HEK293T (cell line): Measurements from ENCODE around the gene FLT3.

ENCODE experiments used
- BHLHE40 ChIP-seq: fragments of 450-650 bp; IDR thresholded peaks from 2 replicates; pipeline ENCODE4 v1.6.1; 2016; ENCODE audit warnings: mild to moderate bottlenecking, moderate library complexity, borderline replicate concordance
- CTBP1 ChIP-seq: fragments of 450-650 bp; IDR thresholded peaks from 2 replicates; pipeline ENCODE4 v1.6.1; 2016; ENCODE audit warnings: borderline replicate concordance
- ELF4 ChIP-seq: fragments of 450-650 bp; IDR thresholded peaks from 2 replicates; pipeline ENCODE4 v1.6.1; 2017; ENCODE audit warnings: antibody characterized with exemption
- FOXA1 ChIP-seq: fragments of 450-650 bp; IDR thresholded peaks from 2 replicates; pipeline ENCODE4 v1.6.1; 2016; ENCODE audit warnings: mild to moderate bottlenecking
- FOXK2 ChIP-seq: fragments of 450-650 bp; IDR thresholded peaks from 2 replicates; pipeline ENCODE4 v1.6.1; 2016; ENCODE audit warnings: mild to moderate bottlenecking
- FOXM1 ChIP-seq: fragments of 450-650 bp; IDR thresholded peaks from 2 replicates; pipeline ENCODE4 v1.6.1; 2017; ENCODE audit warnings: mild to moderate bottlenecking, borderline replicate concordance
- HDGF ChIP-seq: fragments of 450-650 bp; IDR thresholded peaks from 2 replicates; pipeline ENCODE4 v1.6.1; 2017; ENCODE audit warnings: antibody characterized with exemption, borderline replicate concordance
- LEF1 ChIP-seq: fragments of 450-650 bp; IDR thresholded peaks from 2 replicates; pipeline ENCODE4 v1.6.1; 2017; ENCODE audit warnings: mild to moderate bottlenecking, borderline replicate concordance
- NFRKB ChIP-seq: fragments of 450-650 bp; IDR thresholded peaks from 2 replicates; pipeline ENCODE4 v1.6.1; 2016; ENCODE audit warnings: mild to moderate bottlenecking, moderate library complexity
- SP1 ChIP-seq: fragments of 450-650 bp; IDR thresholded peaks from 2 replicates; pipeline ENCODE4 v1.6.1; 2017
- SUZ12 ChIP-seq: fragments of 450-650 bp; IDR thresholded peaks from 2 replicates; pipeline ENCODE4 v1.6.1; 2016; ENCODE audit warnings: mild to moderate bottlenecking
- TARDBP ChIP-seq: fragments of 450-650 bp; IDR thresholded peaks from 2 replicates; pipeline ENCODE4 v1.6.1; 2016
- ZNF384 ChIP-seq: fragments of 450-650 bp; IDR thresholded peaks from 2 replicates; pipeline ENCODE4 v1.6.1; 2016
- TF ChIP-seq, protein P1 (sequence below): fragments of 450-650 bp; IDR thresholded peaks from 2 replicates; pipeline ENCODE4 v1.6.1; 2016

- TF ChIP-seq FOXM1: no peak
- TF ChIP-seq FOXA1: no peak
- TF ChIP-seq SP1: no peak
- no peak for TF ChIP-seq ZNF384
- TF ChIP-seq BHLHE40: no peak
- TF ChIP-seq, protein P1, sequence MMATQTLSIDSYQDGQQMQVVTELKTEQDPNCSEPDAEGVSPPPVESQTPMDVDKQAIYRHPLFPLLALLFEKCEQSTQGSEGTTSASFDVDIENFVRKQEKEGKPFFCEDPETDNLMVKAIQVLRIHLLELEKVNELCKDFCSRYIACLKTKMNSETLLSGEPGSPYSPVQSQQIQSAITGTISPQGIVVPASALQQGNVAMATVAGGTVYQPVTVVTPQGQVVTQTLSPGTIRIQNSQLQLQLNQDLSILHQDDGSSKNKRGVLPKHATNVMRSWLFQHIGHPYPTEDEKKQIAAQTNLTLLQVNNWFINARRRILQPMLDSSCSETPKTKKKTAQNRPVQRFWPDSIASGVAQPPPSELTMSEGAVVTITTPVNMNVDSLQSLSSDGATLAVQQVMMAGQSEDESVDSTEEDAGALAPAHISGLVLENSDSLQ: no peak
- TF ChIP-seq LEF1: no peak
- no peak for TF ChIP-seq HDGF
- TF ChIP-seq SUZ12: no peak
- no peak for TF ChIP-seq ELF4
- no peak for TF ChIP-seq CTBP1
- no peak for TF ChIP-seq TARDBP
- no peak for TF ChIP-seq NFRKB
- no peak for TF ChIP-seq FOXK2
These were observed 37.2 kb upstream of the FLT3 start for GRCh38 chr13:28137596-28137995.
